CD14-positive monocyte (primary cell): Measurements from ENCODE around the gene XPOT. TPM values are rescaled to one million over a fixed set of nuclear protein-coding genes. Genes with fewer than 3 reads are reported as not detected.

Source experiments
- DNase-seq, 3 donors: peaks; one replicate each; pipeline ENCODE4 v3.0.0-alpha.2; 2011 to 2022
- H2AFZ ChIP-seq: 2 replicates; pipeline ENCODE4 v1.6.0; 2012; ENCODE audit warnings: mild to moderate bottlenecking, low read depth, low read length, inconsistent platforms; ENCODE audit not compliant: insufficient read depth, poor library complexity, severe bottlenecking
- H3K27ac ChIP-seq, 2 donors: 1 replicate in 1 of 2; 2 replicates in 1 of 2; pipeline ENCODE4 v1.5.1; 2012 to 2013; ENCODE audit warnings: low read length in 2 of 2, control low read depth in 1 of 2, inconsistent platforms in 1 of 2, low read depth in 1 of 2, mild to moderate bottlenecking in 1 of 2
- H3K27me3 ChIP-seq, 2 donors: one replicate each; pipeline versions ENCODE4 v1.6.0 to v1.6.1; 2011 to 2013; ENCODE audit warnings: low read length in 2 of 2; ENCODE audit not compliant: control insufficient read depth in 2 of 2, insufficient read depth in 2 of 2
- H3K36me3 ChIP-seq, 2 donors: replicated peaks in 1 of 2; 1 replicate in 1 of 2; 2 replicates in 1 of 2; pipeline versions ENCODE4 v1.5.1 to v1.6.1; 2012 to 2013; ENCODE audit warnings: low read length in 2 of 2, control low read depth in 1 of 2, inconsistent platforms in 1 of 2, mild to moderate bottlenecking in 1 of 2; ENCODE audit not compliant: insufficient read depth in 2 of 2, control insufficient read depth in 1 of 2
- H3K4me1 ChIP-seq, 2 donors: 1 replicate in 1 of 2; 2 replicates in 1 of 2; pipeline versions ENCODE4 v1.5.1 to v1.6.1; 2012 to 2013; ENCODE audit warnings: low read length in 2 of 2, control low read depth in 1 of 2, inconsistent platforms in 1 of 2, mild to moderate bottlenecking in 1 of 2, moderate library complexity in 1 of 2; ENCODE audit not compliant: insufficient read depth in 2 of 2, control insufficient read depth in 1 of 2
- H3K4me2 ChIP-seq: replicated peaks from 2 replicates; pipeline ENCODE3; 2012; ENCODE audit warnings: low read length, moderate library complexity, mild to moderate bottlenecking; ENCODE audit not compliant: poor library complexity, severe bottlenecking; ENCODE audit errors: extremely low read depth
- H3K4me3 ChIP-seq, 3 experiments: fragments of 200-600 bp in 1 of 3; sonication (generic) in 1 of 3; replicated peaks in 1 of 3; 1 replicate in 2 of 3; 2 replicates in 1 of 3; pipeline ENCODE4 v1.5.1; 2011 to 2013; ENCODE audit warnings: low read length in 3 of 3, mild to moderate bottlenecking in 3 of 3, control low read depth in 2 of 3, low read depth in 2 of 3, inconsistent platforms in 1 of 3, moderate library complexity in 1 of 3
- H3K79me2 ChIP-seq: 2 replicates; pipeline ENCODE4 v1.6.0; 2012; ENCODE audit warnings: mild to moderate bottlenecking, control low read depth, inconsistent platforms, low read length, moderate library complexity; ENCODE audit not compliant: insufficient read depth
- H3K9ac ChIP-seq: 2 replicates; pipeline ENCODE4 v1.6.0; 2017; ENCODE audit warnings: low read length, mild to moderate bottlenecking; ENCODE audit not compliant: insufficient read depth, poor library complexity, severe bottlenecking
- H3K9me3 ChIP-seq, 2 donors: replicated peaks in 1 of 2; 1 replicate in 1 of 2; 2 replicates in 1 of 2; pipeline versions ENCODE4 v1.5.1 to v1.6.1; 2012 to 2013; ENCODE audit warnings: low read length in 2 of 2, control low read depth in 1 of 2; ENCODE audit not compliant: control insufficient read depth in 1 of 2, insufficient read depth in 1 of 2
- H4K20me1 ChIP-seq: 2 replicates; pipeline ENCODE4 v1.6.0; 2012; ENCODE audit warnings: mild to moderate bottlenecking, low read length, control low read depth, moderate library complexity; ENCODE audit not compliant: insufficient read depth
- H3K27ac Mint-ChIP-seq, 7 donors: one replicate each; pipeline ENCODE4 v1.8.0; 2020; ENCODE audit warnings: mild to moderate bottlenecking in 7 of 7, mixed read lengths in 7 of 7, moderate library complexity in 6 of 7, inconsistent platforms in 2 of 7
- H3K27me3 Mint-ChIP-seq, 3 donors: one replicate each; pipeline ENCODE4 v1.8.0; 2021 to 2022; ENCODE audit warnings: low read depth in 3 of 3, mild to moderate bottlenecking in 3 of 3, mixed read lengths in 3 of 3, moderate library complexity in 3 of 3, inconsistent platforms in 1 of 3
- H3K36me3 Mint-ChIP-seq, 2 donors: one replicate each; pipeline ENCODE4 v1.8.0; 2020; ENCODE audit warnings: mixed read lengths in 2 of 2, inconsistent platforms in 1 of 2, mild to moderate bottlenecking in 1 of 2
- H3K4me1 Mint-ChIP-seq: one replicate; pipeline ENCODE4 v1.8.0; 2020; ENCODE audit warnings: mild to moderate bottlenecking, mixed read lengths
- H3K4me3 Mint-ChIP-seq, 2 donors: one replicate each; pipeline ENCODE4 v1.8.0; 2020; ENCODE audit warnings: mild to moderate bottlenecking in 2 of 2, mixed read lengths in 2 of 2, moderate library complexity in 1 of 2
- H3K9me3 Mint-ChIP-seq, 7 donors: one replicate each; pipeline ENCODE4 v1.8.0; 2020 to 2022; ENCODE audit warnings: mixed read lengths in 7 of 7, mild to moderate bottlenecking in 6 of 7, moderate library complexity in 6 of 7, inconsistent platforms in 2 of 7
- WGBS: methylation state at CpG from one replicate; pipeline ENCODE4 v1.1.5; 2013; ENCODE audit warnings: missing lambda C conversion rate; ENCODE audit not compliant: insufficient coverage; 5-methylcytosine and 5-hydroxymethylcytosine counted together
- intact Hi-C, 2 donors: fragments of 100-400 bp; cut with micrococcal nuclease; formaldehyde crosslinking; loops; one replicate each; pipeline versions ENCODE4 v1.15.0 to v1.15.1; 2023
- polyA plus RNA-seq, 3 donors: library from polyadenylated mRNA; depleted of rRNA in 1 of 3; unstranded in 2 of 3; stranded (reverse) in 1 of 3; fragments of 300-500 nt in 2 of 3; fragments of >200 nt in 1 of 3; fragmentation: Illumina TruSeq in 2 of 3; gene quantifications; 1 replicate in 2 of 3; 2 replicates in 1 of 3; pipeline ENCODE4 v1.2.3, GENCODE V29; 2012 to 2021
- TF ChIP-seq, protein P1 (sequence below): fragments of 200-600 bp; IDR thresholded peaks from one replicate; pipeline ENCODE4 v1.8.0; 2022; ENCODE audit warnings: antibody characterized with exemption, mild to moderate bottlenecking

The XPOT gene
- polyA plus RNA-seq, 3 donors, result 18.3 to 19.9 (median 19.3) TPM

DNA sequence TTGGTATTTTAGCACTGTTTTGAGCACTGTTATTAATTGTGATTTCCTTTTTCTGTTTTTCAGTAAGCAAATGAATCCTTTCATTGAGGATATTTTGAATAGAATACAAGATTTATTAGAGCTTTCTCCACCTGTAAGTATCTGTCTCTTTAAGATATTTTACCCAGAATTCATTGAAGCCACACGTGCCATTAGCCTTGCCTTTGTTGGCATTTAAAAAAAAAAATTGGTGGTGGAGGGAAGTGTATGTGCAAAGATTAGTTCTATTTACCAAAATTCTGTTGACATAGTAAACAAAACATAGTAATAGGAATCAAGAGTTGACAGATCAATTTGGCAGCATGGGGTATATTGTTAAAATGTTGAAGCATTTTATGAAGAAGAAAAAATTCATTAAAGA, 23.8 kb downstream of the XPOT start:
- no peaks in the 10 kb centered on the region for H3K4me1 Mint-ChIP-seq
- no peaks in the 10 kb centered on the region for H4K20me1 ChIP-seq
- no peak overlapping the region for H3K4me3 ChIP-seq
- H3K27me3 Mint-ChIP-seq, result no peaks in the 10 kb centered on the region
- intact Hi-C loops, result loop anchor here in 1 of 2 donors (10.0 kb wide), 1 partner anchor 67 kb away; no protein-coding TSS in a partner anchor
- H3K27me3 ChIP-seq, result no peaks in the 10 kb centered on the region
- no peak overlapping the region for H3K27ac ChIP-seq
- H3K4me2 ChIP-seq, result no peak overlapping the region
- H2AFZ ChIP-seq, result no peak overlapping the region
- DNase-seq, result no peak
- no peak overlapping the region for H3K27ac Mint-ChIP-seq
- no peak overlapping the region for H3K4me3 Mint-ChIP-seq
- no peaks in the 10 kb centered on the region for H3K79me2 ChIP-seq
- no peaks in the 10 kb centered on the region for H3K9me3 ChIP-seq
- peaks cover 91 to 100% of the 10 kb centered on the region in 2 donors for H3K36me3 Mint-ChIP-seq
- no peaks in the 10 kb centered on the region for H3K4me1 ChIP-seq
- peaks cover 96 to 97% of the 10 kb centered on the region in 2 donors for H3K36me3 ChIP-seq
- TF ChIP-seq, protein P1, sequence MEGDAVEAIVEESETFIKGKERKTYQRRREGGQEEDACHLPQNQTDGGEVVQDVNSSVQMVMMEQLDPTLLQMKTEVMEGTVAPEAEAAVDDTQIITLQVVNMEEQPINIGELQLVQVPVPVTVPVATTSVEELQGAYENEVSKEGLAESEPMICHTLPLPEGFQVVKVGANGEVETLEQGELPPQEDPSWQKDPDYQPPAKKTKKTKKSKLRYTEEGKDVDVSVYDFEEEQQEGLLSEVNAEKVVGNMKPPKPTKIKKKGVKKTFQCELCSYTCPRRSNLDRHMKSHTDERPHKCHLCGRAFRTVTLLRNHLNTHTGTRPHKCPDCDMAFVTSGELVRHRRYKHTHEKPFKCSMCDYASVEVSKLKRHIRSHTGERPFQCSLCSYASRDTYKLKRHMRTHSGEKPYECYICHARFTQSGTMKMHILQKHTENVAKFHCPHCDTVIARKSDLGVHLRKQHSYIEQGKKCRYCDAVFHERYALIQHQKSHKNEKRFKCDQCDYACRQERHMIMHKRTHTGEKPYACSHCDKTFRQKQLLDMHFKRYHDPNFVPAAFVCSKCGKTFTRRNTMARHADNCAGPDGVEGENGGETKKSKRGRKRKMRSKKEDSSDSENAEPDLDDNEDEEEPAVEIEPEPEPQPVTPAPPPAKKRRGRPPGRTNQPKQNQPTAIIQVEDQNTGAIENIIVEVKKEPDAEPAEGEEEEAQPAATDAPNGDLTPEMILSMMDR, result no peak
- no peaks in the 10 kb centered on the region for H3K9me3 Mint-ChIP-seq
- WGBS, result no CpG with 5 or more reads among the region's 1 CpG
- no peak overlapping the region for H3K9ac ChIP-seq

DNA sequence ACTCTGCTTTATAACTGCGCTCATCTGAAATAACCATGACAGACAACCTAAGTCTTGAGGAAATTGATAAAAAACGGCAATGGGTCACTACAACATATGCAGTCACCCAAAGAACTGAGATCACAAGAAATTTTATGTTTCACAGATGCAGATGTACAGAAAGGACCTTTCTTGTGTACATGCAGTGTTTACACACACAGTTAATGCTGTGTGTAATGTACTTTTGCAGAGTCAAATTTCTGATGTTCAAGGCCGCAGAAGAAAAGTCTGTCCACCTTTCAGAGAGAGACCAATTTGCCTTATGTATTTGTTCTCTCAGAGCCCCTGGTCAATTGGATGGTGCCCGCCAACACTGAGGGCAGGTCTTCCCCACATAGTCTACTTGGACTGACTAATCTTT, 24.8 kb downstream of the XPOT start:
- Histone ChIP-seq H3K4me2 (no peak overlapping the region), H3K79me2 (no peaks in the 10 kb centered on the region), H4K20me1 (no peaks in the 10 kb centered on the region), H3K36me3 (peaks cover 96 to 97% of the 10 kb centered on the region in 2 donors), H3K9me3 (no peaks in the 10 kb centered on the region), H3K4me1 (no peaks in the 10 kb centered on the region), H3K27ac (no peak overlapping the region), H3K27me3 (no peaks in the 10 kb centered on the region), H2AFZ (no peak overlapping the region), H3K4me3 (no peak overlapping the region), H3K9ac (no peak overlapping the region)
- no peak overlapping the region for H3K4me3 Mint-ChIP-seq
- H3K27ac Mint-ChIP-seq, result no peak overlapping the region
- TF ChIP-seq, protein P1, result no peak
- no peak for DNase-seq
- H3K9me3 Mint-ChIP-seq, result no peaks in the 10 kb centered on the region
- H3K36me3 Mint-ChIP-seq, result peaks cover 87 to 100% of the 10 kb centered on the region in 2 donors
- H3K4me1 Mint-ChIP-seq, result no peaks in the 10 kb centered on the region
- 100% methylated on average over 1 of the region's 4 CpGs for WGBS
- H3K27me3 Mint-ChIP-seq, result no peaks in the 10 kb centered on the region
- intact Hi-C loops, result loop anchor here in 1 of 2 donors (10.0 kb wide), 1 partner anchor 66 kb away; no protein-coding TSS in a partner anchor
